GM19351 (cell line): ENCODE results near the gene AK5.
A peak's percentile ranks its signal among the peaks of the same experiment; 100 is the strongest.
"Not testable (repeated sequence)": the region's sequence is repeated elsewhere in the genome, so short reads cannot be mapped to it uniquely, and the experiment has no call there.

Source experiments
- ATAC-seq: cut with Tn5 transposase; IDR thresholded peaks from one replicate; pipeline ENCODE4 v1.9.1; 2021; ENCODE audit warnings: mild to moderate bottlenecking, moderate library complexity; ENCODE audit not compliant: unreplicated experiment

AK5 gene

GRCh38 chr1:77484926-77485325 is 203.1 kb downstream of the AK5 start:
- no peak for ATAC-seq

GRCh38 chr1:77487631-77488030 is 205.8 kb downstream of the AK5 start:
- no peak for ATAC-seq

- ATAC-seq = no peak
Measured at GRCh38 chr1:77489910-77490309, 208.1 kb downstream of the AK5 start.

- ATAC-seq = no peak
Measured at GRCh38 chr1:77494026-77494425, 212.2 kb downstream of the AK5 start.

- ATAC-seq = no peak
Measured at GRCh38 chr1:77498918-77499317, 217.1 kb downstream of the AK5 start.

GRCh38 chr1:77499466-77499865 is 217.6 kb downstream of the AK5 start:
- no peak for ATAC-seq

- ATAC-seq = peak; percentile 75
Measured at GRCh38 chr1:77504986-77505385, 223.2 kb downstream of the AK5 start.

GRCh38 chr1:77506771-77507170 is 225.0 kb downstream of the AK5 start:
- ATAC-seq = no peak

- ATAC-seq = no peak
Measured at GRCh38 chr1:77509051-77509492, 227.3 kb downstream of the AK5 start.

- ATAC-seq = no peak
Measured at GRCh38 chr1:77509898-77510297, 228.1 kb downstream of the AK5 start.

- ATAC-seq = no peak
Measured at GRCh38 chr1:77511440-77511840, 229.6 kb downstream of the AK5 start.

GRCh38 chr1:77512650-77513049 is 230.8 kb downstream of the AK5 start:
- not testable (repeated sequence) for ATAC-seq

- no peak for ATAC-seq
Measured at GRCh38 chr1:77513839-77514763, 232.3 kb downstream of the AK5 start.

- ATAC-seq = peak; percentile 56
Measured at GRCh38 chr1:77514921-77515776, 233.3 kb downstream of the AK5 start.

- no peak for ATAC-seq
Measured at GRCh38 chr1:77516106-77516505, 234.3 kb downstream of the AK5 start.

- ATAC-seq = no peak
Measured at GRCh38 chr1:77524038-77524437, 242.2 kb downstream of the AK5 start.

- not testable (repeated sequence) for ATAC-seq
Measured at GRCh38 chr1:77531149-77531548, 249.3 kb downstream of the AK5 start.

- ATAC-seq = not testable (repeated sequence)
Measured at GRCh38 chr1:77531596-77532280, 249.9 kb downstream of the AK5 start.

GRCh38 chr1:77532641-77533040 is 250.8 kb downstream of the AK5 start:
- no peak for ATAC-seq

- peak; percentile 74 for ATAC-seq
Measured at GRCh38 chr1:77533660-77534305, 252.0 kb downstream of the AK5 start.

- ATAC-seq = no peak
Measured at GRCh38 chr1:77534456-77534855, 252.6 kb downstream of the AK5 start.
